ENCODE measurements around the gene HLA-DPB1.

The HLA-DPB1 gene

GRCh38 chr6:33128318-33128717 lies 52.5 kb downstream of the HLA-DPB1 start:
- DNase-seq (ENCODE audit: low read depth in 2 of 2, low spot score in 1 of 2) = no peak

DNA sequence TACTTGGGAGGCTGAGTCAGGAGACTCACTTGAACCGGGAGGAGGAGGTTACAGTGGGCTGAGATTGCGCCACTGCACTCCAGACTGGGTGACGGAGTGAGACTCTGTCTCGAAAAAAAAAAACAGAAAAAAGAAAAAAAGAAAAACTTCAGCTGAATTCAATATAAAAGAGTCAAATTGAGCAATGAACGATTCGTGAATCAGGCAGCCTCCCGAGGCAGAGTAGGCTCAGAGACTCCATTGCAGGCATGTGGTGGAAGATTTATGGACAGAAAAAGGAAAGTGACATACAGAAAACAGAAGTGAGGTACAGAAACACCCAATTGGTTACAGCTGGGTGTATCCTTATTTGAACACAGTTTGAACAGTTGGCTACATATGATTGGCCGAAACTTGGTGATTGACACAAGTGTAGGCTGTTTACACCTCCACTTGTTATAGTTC lies 56.3 kb downstream of the HLA-DPB1 start:
- no peak for DNase-seq (ENCODE audit: low read depth in 2 of 2, low spot score in 1 of 2)

GRCh38 chr6:33136310-33136900 lies 60.6 kb downstream of the HLA-DPB1 start:
- no peak for DNase-seq (ENCODE audit: low read depth in 2 of 2, low spot score in 1 of 2)

Data from stimulated activated CD8-positive, alpha-beta memory T cell treated with anti-CD3 and anti-CD28 coated beads, Interleukin-4, amount 100 ng/mL, for 1 hour (primary cell).